ENCODE measurements around the gene SMIM36.
A peak's percentile ranks its signal among the peaks of the same experiment; 100 is the strongest.
"Not testable (repeated sequence)": the region's sequence is repeated elsewhere in the genome, so short reads cannot be mapped to it uniquely, and the experiment has no call there.

SMIM36 gene

DNA sequence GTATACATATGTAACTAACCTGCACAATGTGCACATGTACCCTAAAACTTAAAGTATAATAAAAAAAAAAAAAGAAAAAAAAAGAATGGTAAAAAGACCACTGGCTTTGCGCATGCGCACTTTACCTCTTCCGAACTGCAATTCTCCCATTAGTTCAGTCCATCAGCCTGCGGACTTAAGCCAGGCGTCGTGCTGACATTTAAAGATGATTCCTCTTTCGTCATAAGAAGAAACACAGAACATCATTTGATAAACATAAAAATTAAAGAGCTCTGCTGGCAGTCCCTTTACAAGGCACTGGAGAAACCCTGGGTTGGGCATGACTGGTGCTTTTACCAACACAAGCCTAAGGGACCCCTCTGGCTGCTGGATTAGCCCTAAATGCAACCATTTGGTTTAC, 3.6 kb downstream of the SMIM36 start:
- DNase-seq (ENCODE audit: low read depth, low spot score), result not testable (repeated sequence)

DNA sequence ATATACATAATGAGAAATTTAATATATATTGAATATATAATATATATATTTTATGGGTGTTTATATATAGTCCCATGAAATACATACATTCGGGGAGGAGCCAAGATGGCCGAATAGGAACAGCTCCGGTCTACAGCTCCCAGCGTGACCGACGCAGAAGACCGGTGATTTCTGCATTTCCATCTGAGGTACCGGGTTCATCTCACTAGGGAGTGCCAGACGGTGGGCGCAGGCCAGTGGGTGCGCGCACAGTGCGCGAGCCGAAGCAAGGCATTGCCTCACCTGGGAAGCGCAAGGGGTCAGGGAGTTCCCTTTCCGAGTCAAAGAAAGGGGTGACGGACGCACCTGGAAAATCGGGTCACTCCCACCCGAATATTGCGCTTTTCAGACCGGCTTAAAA, 9.6 kb downstream of the SMIM36 start:
- not testable (repeated sequence) for DNase-seq (ENCODE audit: low read depth, low spot score)

DNA sequence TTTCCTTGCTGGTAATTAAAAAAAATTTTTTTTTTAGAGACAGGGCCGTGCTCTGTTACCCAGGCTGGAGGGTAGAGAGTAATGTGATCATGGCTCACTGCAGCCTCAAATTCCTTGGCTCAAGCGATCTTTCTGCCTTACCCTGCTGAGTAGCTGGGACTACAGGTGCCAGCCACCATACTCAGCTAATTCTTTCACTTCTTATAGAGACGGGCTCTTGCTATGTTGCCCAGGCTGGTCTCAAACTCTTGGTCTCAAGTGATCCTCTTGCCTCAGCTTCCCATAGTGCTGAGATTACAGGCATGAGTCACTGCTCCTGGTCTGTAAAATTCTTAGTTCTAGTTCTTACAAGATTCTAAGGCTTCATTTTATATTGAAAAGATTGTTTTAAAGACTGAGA, 11.1 kb downstream of the SMIM36 start:
- no peak for DNase-seq (ENCODE audit: low read depth, low spot score)

DNA sequence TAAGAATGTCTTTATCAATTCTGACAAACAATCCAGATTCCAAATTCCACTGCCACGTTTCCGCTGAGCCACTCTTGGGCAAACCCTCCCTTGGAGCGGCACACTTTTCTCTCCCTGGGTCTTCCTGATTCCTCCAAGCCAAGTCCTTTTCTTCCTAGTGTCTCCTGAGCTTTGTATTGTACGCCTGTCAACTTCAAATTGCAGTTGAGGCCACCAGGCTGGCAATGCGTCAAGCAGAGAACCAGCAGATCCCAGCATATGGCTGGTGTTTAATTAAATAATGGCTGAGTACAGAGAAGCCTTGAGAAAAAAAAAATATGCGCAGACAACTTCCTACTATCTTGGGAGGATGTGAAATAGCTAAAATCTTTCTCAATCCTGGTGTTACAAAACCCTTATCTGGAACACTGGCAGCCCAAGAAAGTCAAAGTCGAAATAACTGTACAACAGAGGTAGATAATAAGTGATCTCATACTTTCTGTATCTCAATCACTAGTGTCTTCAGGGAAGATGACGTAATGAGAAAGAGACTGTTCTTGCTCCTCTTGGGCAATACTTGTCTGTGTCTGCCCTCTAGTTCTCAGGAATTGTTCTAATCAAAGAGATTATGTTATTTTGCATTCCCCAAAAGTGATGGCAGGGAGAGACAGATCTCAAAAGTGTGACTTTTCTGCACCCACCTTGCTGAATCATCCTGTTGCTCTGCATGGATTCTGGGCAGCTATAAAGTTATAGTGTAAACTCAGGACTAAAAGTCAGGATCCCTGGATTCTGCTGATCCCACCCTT, 15.0 kb downstream of the SMIM36 start:
- DNase-seq (ENCODE audit: low read depth, low spot score), result no peak

DNA sequence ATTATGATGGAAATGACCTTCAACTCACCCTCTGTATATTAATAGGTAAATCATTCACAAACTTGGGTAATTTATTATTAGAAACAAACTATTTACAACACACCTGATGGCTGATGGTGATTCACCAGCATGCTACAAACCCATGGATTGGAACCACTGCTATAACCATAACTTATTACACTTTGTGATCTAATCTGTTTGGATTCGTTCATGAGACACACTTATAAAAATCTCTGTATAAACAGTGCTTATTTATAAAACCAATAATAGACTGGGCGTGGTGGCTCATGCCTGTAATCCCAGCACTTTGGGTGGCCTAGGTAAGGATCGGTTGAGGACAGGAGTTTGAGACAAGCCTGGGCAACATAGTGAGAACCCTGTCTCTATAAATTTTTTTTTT, 16.0 kb downstream of the SMIM36 start:
- DNase-seq (ENCODE audit: low read depth, low spot score), result no peak

DNA sequence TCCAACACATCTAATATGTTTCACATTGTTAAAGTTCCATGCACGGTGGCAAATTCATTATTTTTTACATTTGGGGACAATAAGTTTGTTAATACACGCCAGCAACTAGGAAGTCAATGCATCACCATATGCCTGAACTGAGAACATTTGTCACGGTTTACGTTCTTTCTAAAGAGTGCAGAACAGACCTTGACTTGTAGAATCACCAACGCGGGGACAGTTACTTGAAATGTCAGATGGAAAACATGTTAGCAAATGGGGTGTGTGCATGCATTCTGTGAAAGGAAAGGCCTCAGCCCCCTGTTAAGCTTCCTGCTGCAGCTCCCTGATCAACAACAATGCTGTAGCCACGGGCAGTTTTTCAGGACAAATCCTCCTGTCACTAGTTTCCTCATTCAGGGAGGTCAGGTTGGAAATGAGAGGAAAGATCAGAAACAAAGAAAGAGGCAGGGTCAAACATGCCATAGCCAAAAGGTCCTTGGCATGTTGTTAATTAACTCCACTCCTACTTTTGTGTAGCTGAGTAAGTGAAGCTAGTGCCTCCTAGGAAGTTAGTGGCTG, 18.4 kb downstream of the SMIM36 start:
- no peak for DNase-seq (ENCODE audit: low read depth, low spot score)

DNA sequence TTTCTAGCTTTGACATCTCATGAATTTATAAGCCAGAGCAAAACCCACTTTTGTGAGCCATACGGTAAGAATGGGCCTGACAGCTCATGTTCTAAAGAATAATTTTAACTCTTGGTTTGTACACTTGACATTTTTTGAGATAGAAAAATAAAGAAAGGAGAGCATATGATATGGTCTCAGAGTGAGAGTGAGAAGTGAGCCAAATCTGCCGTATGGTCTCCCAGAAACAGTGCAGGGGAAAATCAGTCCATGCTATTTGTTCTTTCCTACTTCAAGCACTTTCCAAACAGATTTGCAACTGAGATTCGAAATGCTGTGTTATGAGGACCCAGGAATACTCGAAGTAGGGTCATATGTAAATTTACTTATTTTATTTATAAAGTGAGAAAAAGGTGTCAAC, 20.9 kb downstream of the SMIM36 start:
- no peak for DNase-seq (ENCODE audit: low read depth, low spot score)

DNA sequence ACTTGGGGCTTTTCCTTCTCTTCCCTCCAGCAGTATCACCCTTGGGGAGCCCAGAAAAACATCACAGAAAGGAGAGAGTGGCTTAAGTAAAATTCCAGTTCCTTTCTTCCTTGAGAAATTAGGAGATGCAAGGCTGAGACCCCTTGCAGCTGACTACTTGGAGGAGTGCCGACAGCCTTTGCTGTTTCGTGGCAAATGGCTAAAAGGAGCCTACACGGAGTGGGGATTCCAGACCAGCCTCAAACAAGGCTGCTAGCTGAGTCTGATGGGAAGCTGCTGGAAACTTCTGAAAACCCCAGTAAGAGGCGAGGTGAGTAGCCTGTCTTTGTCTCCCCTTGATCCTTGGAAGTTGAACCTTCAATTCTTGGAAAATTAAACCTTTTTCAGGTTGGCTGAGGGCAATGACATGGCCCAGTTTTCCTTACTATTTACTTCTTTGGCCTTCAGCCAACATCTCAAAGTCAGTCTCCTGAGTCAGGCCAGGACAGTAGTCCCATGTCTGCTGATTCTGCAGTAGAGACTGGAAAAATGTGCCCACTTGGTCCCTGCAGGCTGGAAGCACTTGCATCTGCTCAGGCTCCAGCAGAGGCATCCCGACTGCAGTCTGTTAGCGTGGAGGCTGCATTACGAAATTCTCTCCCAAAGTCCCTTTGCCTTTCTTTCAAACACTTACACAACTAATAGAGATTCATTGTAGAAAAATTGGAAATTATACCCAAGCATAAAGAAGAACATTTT, 23.4 kb downstream of the SMIM36 start:
- peak; percentile 3 for DNase-seq (ENCODE audit: low read depth, low spot score)

DNA sequence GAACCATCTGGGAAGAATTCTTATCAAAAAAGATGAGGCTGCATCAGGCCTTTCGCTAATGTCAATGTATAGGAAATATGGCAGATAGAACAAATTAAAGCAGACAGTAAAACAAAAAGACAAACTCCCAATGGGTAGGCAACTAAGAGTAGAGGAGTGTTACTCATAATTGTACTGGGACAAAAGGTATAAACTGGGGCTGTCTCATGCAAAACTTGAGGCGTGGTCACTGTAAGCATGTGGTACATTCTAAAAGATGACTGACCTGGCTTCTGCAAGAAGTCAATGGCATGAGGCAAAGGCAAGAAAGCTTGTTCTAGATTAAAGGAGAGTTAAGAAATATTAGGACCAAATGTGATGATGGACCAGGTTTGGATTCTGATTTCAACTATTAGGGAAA, 26.7 kb downstream of the SMIM36 start:
- DNase-seq (ENCODE audit: low read depth, low spot score), result no peak

DNA sequence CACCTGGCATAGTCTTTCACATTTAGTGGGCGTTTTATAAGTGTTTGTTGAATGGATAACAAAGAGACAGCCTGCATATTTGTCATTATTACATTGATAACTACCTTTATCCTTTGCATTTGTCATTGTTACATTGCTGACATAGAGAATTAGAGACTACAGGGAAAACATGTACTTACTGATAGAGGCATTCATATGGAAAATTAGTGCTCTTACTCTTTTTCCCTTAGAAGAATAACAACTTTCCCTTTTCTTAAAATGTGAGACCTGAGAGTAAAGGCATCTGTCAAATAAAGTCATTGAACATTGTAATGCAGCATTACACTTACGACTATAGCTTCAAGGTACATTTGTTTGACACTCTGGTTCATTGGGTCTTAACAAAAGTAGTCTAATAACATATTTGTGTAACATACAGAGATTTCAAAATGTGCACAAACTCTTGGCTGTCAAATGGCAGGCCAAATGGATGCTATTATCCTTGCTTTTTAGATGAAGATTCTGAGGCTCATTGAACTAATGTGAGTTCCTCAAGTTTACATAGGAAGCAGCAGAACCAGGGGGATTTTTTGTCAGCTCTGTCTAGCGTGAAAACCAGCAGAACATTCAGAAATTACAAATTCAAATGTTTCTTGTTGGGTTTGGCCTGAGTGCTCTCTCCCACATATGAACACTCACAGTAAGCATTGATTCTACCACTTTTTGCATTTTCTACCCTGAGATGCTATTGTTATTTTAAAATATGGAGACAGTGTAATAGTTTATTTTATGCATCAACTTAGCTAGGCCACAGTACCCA, 28.5 kb downstream of the SMIM36 start:
- no peak for DNase-seq (ENCODE audit: low read depth, low spot score)

DNA sequence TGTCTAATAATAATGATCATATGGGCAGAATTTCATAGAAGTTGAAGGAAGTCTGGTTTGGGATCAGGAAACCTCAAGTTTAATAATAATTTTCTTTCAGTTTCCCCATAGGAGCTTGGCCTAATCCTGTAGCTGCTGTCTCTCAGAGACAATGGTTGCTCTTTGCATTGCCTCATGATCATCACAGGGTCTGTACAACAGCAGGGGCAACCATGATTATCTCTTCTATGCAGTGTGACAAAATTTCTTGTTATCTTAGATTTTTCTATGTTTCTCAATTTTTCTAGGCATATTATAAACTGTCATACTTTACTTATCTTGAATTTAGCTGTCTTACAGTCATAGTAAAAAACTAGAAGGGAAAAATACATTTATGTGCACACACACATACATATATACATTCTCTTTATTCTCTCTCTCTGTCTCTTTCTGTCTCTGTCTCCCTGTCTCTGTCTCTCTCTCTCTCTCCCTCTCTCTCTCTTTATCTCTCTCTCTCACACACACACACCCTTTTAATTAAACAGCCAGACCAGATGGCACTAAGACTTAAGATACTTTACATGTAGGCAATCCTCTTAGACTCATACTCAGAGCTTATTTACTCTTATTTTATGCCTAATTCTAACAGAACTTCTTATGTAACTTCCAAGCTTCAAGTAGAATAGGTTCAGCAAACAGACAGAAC, 30.5 kb downstream of the SMIM36 start:
- no peak for DNase-seq (ENCODE audit: low read depth, low spot score)

DNA sequence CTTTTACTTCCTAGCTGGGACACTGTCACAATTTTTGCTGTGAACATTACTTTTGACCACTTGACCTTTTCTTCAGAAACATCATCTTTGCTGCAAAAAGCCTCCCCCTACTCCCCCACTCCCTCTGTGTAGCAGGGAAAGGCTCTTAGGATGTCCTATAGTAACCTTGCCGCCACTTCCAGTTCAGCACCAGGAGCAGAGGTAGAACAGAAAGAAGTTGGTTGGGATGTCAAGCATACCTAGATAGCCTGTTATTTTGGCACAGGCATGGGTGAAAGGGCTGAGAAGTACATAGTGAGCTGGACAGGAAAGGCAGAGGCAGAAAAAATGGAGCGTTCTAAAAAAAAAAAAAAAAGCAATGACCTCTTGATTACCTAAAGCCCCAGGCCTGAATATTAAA, 31.3 kb downstream of the SMIM36 start:
- DNase-seq (ENCODE audit: low read depth, low spot score), result no peak

DNA sequence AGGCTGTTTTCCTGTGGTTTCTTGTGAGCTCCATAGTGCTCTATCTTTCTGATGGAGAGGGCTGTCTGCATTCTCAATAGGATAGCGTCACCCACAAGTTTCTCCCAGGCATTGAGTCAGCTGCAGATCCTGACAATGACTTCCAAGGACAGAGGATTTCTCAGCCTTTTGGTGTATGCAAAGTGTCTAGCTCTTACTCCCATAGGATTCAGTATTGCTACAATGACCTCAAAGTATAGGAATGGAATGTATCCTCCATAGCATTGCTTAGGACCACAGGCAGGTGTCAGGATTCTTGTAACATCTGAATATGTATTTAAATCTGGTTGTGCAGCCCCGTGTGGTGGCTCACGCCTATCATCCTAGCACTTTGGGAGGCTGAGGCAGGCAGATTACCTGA, 32.3 kb downstream of the SMIM36 start:
- DNase-seq (ENCODE audit: low read depth, low spot score), result no peak

DNA sequence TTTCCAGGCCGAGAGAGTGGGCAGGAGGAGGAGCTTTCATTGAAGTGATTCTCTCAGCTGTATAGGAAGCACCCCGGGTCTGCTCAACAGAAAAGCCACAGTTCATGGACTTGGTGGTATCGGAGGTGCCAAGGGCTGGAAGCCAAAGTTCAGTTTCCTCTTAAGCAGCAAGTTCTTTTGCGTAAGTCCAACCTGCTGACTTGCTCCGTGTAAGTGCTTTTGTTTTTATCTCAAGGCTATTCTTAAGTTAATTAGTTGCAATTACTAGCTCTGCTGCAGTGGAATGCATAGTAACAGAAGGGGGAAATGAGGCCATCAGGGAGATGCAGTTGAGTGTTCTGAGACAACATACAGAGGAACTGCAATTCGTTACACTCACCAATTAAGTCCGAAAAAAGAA, 44.6 kb downstream of the SMIM36 start:
- no peak for DNase-seq (ENCODE audit: low read depth, low spot score)

DNA sequence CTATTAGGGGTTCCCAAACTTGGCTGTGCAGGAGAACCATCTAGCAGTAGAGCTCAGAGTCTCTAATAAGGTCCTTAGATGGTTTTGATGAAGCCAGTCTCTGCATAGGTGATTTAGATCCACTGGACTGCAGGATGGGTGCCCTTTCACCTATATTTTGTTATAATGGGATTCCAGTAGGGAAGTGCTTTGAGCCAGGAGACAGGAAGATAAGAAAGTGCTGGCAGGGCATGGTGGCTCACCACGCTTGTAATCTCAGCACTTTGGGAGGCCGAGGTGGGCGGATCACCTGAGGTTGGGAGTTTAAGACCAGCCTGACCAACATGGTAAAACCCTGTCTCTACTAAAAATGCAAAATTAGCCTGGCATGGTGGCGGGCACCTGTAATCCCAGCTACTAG, 45.5 kb downstream of the SMIM36 start:
- not testable (repeated sequence) for DNase-seq (ENCODE audit: low read depth, low spot score)

DNA sequence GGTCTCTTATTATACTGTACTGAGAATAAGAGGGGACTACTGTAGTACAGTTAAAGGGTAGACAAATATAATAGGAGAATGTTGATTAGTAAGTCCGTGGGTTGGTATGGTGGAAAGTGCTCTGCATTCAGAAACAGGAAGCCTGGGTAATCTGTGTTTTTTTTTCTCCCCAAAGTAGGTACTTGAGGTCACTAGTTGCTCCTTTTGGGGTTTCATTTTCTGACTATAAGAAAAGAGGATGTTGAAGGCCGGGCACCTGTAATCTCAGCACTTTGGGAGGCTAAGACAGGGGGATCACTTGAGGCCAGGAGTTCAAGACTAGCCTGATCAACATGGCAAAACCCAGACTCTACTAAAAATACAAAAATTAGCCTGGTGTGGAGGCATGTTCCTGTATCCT, 47.7 kb downstream of the SMIM36 start:
- no peak for DNase-seq (ENCODE audit: low read depth, low spot score)

DNA sequence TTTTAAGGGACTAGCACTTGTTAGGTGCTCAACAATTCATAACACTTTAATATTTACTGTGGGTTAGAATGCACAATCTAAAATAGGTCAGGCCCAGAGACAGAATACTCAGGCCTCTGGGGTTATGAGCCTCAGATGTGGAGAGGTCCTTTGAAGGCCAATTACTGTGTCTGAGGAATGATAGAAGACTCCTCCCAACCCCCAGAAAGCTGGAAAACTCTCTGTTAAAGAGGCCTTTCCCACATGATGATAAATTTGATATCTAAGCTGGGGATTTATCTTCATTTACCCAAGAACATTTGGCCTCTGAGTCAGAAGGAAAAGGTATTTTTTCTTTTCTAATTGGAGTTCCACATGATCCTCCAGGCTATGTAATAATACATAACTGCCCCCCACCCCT, 48.5 kb downstream of the SMIM36 start:
- no peak for DNase-seq (ENCODE audit: low read depth, low spot score)

DNA sequence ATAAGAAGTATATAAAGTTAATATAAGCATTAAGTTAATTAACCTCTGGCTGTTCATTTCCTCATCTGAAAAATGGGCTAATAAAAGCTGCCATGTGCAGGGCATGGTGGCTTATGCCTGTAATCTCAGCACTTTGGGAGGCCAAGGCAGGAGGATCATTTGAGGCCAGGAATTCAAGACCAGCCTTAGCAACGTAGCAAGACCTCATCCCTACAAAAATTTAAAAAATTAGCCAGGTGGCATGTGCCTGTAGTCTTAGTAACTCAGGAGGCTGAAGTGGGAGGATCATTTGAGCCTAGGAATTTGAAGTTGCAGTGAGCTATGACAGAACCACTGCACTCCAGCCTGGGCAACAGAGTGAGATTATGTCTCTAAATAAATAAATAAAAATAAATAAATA, 49.0 kb downstream of the SMIM36 start:
- DNase-seq (ENCODE audit: low read depth, low spot score), result no peak

DNA sequence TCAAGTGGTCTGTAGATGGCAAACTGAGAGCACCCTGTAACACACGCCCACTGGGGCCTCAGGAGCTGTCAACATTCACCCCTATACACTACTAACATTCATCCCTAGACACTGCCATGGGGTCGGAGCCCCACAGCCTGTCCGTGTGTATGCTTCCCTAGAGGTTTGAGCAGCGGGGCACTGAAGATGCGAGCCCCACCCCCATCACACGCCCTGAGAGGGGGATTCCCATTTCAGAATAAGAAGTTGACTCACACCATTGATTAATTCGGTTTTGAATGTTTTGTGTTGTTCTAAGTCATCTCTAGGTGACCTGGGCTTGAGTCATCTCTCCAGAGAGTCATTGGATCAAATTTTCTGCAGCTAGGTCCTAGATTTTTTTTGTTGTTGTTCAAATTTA, 52.3 kb downstream of the SMIM36 start:
- DNase-seq (ENCODE audit: low read depth, low spot score), result no peak

DNA sequence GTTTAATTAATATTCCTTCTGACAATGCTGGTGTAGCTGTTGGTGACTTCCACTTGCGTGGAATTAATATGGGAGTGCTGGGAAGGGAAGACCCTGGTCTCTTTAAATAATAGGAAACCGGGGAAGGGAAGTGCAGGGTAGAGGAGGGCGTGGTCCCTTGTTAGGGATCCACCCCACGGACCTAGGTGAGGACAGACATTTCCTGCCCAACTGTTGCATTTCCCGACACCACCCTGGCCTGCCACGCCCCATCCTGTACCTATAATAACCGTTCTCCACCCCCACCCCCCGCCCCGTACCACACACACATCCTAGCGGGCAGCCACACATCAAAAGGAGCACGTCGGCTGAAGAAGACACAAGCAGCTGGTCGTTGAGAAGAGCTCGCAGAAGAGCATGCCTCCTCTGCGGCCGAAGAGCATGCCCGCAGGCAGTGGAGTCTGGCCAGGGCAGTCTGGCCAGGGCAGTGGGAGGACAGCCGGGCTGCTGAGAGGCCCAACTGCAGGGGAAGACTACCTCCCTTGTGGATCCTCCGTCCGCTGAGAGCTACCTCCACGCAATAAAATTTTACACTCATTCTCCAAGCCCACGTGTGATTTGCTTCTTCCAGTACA, 52.9 kb downstream of the SMIM36 start:
- DNase-seq (ENCODE audit: low read depth, low spot score), result no peak
